DMS79 treated with DMSO at 0.1 percent for 48 hours (cell line): ENCODE results near the gene ALDH1L2.

Experiments used
- DNase-seq: peaks from one replicate; lab custom pipeline; 2025; lab: John Stamatoyannopoulos, UW

ALDH1L2 gene

GRCh38 chr12:105032703-105033357 is 51.4 kb downstream of the ALDH1L2 start:
- no peak for DNase-seq

- DNase-seq, result no peak
These were observed 53.1 kb downstream of the ALDH1L2 start for GRCh38 chr12:105030820-105031807.

GRCh38 chr12:105026411-105026810 is 57.8 kb downstream of the ALDH1L2 start:
- no peak for DNase-seq

- peak; percentile 11 for DNase-seq
These were observed 58.4 kb downstream of the ALDH1L2 start for GRCh38 chr12:105025890-105026289.

GRCh38 chr12:105024928-105025327 is 59.3 kb downstream of the ALDH1L2 start:
- no peak for DNase-seq

- DNase-seq, result peak; percentile 49
These were observed 63.9 kb downstream of the ALDH1L2 start for GRCh38 chr12:105020241-105020962.

GRCh38 chr12:105018776-105019175 is 65.5 kb downstream of the ALDH1L2 start:
- DNase-seq, result no peak

- no peak for DNase-seq
These were observed 66.2 kb downstream of the ALDH1L2 start for GRCh38 chr12:105018012-105018411.

GRCh38 chr12:105015543-105015942 is 68.7 kb downstream of the ALDH1L2 start:
- DNase-seq, result no peak

GRCh38 chr12:105014603-105015002 is 69.7 kb downstream of the ALDH1L2 start:
- no peak for DNase-seq

- DNase-seq, result no peak
These were observed 70.4 kb downstream of the ALDH1L2 start for GRCh38 chr12:105013892-105014291.

GRCh38 chr12:105001476-105001875 is 82.8 kb downstream of the ALDH1L2 start:
- no peak for DNase-seq

GRCh38 chr12:104999347-104999685 is 84.9 kb downstream of the ALDH1L2 start:
- DNase-seq, result no peak

GRCh38 chr12:104998423-104999346 is 85.6 kb downstream of the ALDH1L2 start:
- peak; percentile 95 for DNase-seq

- DNase-seq, result no peak
These were observed 86.7 kb downstream of the ALDH1L2 start for GRCh38 chr12:104997541-104997940.

- DNase-seq, result no peak
These were observed 89.9 kb downstream of the ALDH1L2 start for GRCh38 chr12:104994336-104994735.

- DNase-seq, result no peak
These were observed 92.6 kb downstream of the ALDH1L2 start for GRCh38 chr12:104991565-104992128.

- DNase-seq, result no peak
These were observed 93.3 kb downstream of the ALDH1L2 start for GRCh38 chr12:104990950-104991349.

- DNase-seq, result peak; percentile 95
These were observed 98.0 kb downstream of the ALDH1L2 start, which contains the start of gene NOPCHAP1 for GRCh38 chr12:104986022-104986941. Gene NOPCHAP1 (plus strand): TSS chr12:104986316. CDS start chr12:104986353, 37 bp downstream.

- no peak for DNase-seq
These were observed 99.1 kb downstream of the ALDH1L2 start for GRCh38 chr12:104985206-104985605.
